Right lobe of liver (tissue), 6 donors: ENCODE measurements around the gene FREY1. TPM values are rescaled to one million over a fixed set of nuclear protein-coding genes. Genes with fewer than 3 reads are reported as not detected.

Experiments used
- ATAC-seq, 4 donors: fragments of 200-7000 bp; cut with Tn5 transposase; one replicate each; pipeline ENCODE4 v1.9.1; 2020; ENCODE audit warnings: mild to moderate bottlenecking in 4 of 4, moderate library complexity in 4 of 4
- DNase-seq, 3 donors: peaks; one replicate each; pipeline ENCODE4 v3.0.0-alpha.2; 2020
- H3K27ac ChIP-seq, 3 donors: fragments of 200-600 bp; one replicate each; pipeline ENCODE4 v1.8.0; 2022
- H3K27me3 ChIP-seq, 2 donors: fragments of 200-600 bp; one replicate each; pipeline ENCODE4 v1.8.0; 2022
- H3K36me3 ChIP-seq, 4 donors: fragments of 200-600 bp; sonication (generic) in 1 of 4; one replicate each; pipeline versions ENCODE4 v1.5.1 to v1.8.0; 2017 to 2022; ENCODE audit warnings: control low read depth in 1 of 4
- H3K4me1 ChIP-seq, 4 donors: fragments of 200-600 bp; sonication (generic) in 1 of 4; one replicate each; pipeline versions ENCODE4 v1.5.1 to v1.8.0; 2017 to 2022; ENCODE audit warnings: control low read depth in 1 of 4
- H3K4me3 ChIP-seq, 3 donors: fragments of 200-600 bp; one replicate each; pipeline ENCODE4 v1.8.0; 2022
- H3K9me3 ChIP-seq, 4 donors: fragments of 200-600 bp; sonication (generic) in 1 of 4; one replicate each; pipeline versions ENCODE4 v1.5.1 to v1.8.0; 2017 to 2022; ENCODE audit warnings: control low read depth in 1 of 4
- CTCF ChIP-seq, 4 donors: fragments of 200-600 bp in 3 of 4; fragments of 450-650 bp in 1 of 4; IDR thresholded peaks; one replicate each; pipeline versions ENCODE4 v1.5.1 to v1.8.0; 2016 to 2022; ENCODE audit warnings: antibody characterized with exemption in 4 of 4, mild to moderate bottlenecking in 2 of 4
- POLR2A ChIP-seq: fragments of 450-650 bp; IDR thresholded peaks from one replicate; pipeline ENCODE4 v1.6.1; 2017; ENCODE audit warnings: antibody characterized with exemption, mild to moderate bottlenecking
- WGBS: methylation state at CpG from one replicate; pipeline ENCODE4 v1.1.6; 2018; ENCODE audit warnings: low coverage, low lambda C conversion rate; ENCODE audit not compliant: insufficient coverage; ENCODE audit errors: missing lambda C conversion rate; 5-methylcytosine and 5-hydroxymethylcytosine counted together
- intact Hi-C, 2 donors: fragments of 100-400 bp; cut with DNase I; formaldehyde crosslinking; loops; one replicate each; pipeline versions ENCODE4 v1.11.2 to v1.14.1; 2022
- total RNA-seq, 6 experiments: library from RNA; depleted of rRNA in 2 of 6; stranded (reverse); fragments of >200 nt in 2 of 6; fragmentation: NEBNext Ultra II Directional in 3 of 6; extraction: Animal tissue kit (Norgen Biotek cat#: 25700) in 3 of 6; gene quantifications; one replicate each; pipeline versions ENCODE4 v1.1.0 to v1.2.4, GENCODE V29; 2016 to 2023
- donor health status: DM: no; HTN: yes; CAD: no.
- donor health status: DM: no; HTN: no; CAD: no.
- donor health status: DM: no; HTN: no; CAD: no.
- donor health status: DM: no; HTN: yes; CAD: no.
- donor health status: DM: no; HTN: yes; CAD: no.

The FREY1 gene
- total RNA-seq, 6 experiments from 2014 or later, result 0.40 to 0.90 (median 0.42) TPM; not detected in 3

DNA sequence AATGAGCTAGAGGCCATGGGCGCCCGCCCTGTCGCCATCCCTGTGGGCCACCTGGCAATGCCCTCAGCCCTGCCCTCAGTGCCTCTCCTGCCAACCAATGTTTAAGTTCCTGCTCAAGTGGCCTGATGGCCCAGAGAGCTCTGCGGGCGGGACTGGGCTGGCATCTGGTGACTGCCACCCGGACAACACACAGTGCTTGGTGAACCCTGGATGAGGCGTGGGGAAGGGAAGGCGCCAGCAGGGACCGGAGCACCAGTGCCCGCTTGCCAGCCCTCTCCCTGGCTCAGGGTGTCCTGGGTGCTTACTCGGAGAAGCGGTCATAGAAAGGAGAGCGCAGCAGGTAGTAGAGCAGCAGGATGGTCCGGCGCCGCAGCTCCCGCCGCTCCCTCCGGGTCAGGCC is 6.4 kb upstream of the FREY1 start:
- no peaks in the 10 kb centered on the region for H3K27me3 ChIP-seq
- peaks cover 0 to 45% (median 19%) of the 10 kb centered on the region in 4 donors for H3K4me1 ChIP-seq
- peak; percentile 55 to 72 (median 58) for ATAC-seq
- no peaks in the 10 kb centered on the region for H3K9me3 ChIP-seq
- H3K4me3 ChIP-seq, result peak overlapping the region in 2 of 3 donors; percentile 1 to 47
- H3K27ac ChIP-seq, result peak overlapping the region; percentile 36 to 89 (median 51)
- 80% methylated on average over 1 of the region's 19 CpGs for WGBS
- no peak for TF ChIP-seq POLR2A
- TF ChIP-seq CTCF (IDR thresholded peaks at IDR 0.05), result no peak
- peaks cover 0 to 56% (median 13%) of the 10 kb centered on the region in 4 donors for H3K36me3 ChIP-seq
- intact Hi-C loops, result no loop called here
- DNase-seq, result peak; percentile 75 to 93 (median 90)

DNA sequence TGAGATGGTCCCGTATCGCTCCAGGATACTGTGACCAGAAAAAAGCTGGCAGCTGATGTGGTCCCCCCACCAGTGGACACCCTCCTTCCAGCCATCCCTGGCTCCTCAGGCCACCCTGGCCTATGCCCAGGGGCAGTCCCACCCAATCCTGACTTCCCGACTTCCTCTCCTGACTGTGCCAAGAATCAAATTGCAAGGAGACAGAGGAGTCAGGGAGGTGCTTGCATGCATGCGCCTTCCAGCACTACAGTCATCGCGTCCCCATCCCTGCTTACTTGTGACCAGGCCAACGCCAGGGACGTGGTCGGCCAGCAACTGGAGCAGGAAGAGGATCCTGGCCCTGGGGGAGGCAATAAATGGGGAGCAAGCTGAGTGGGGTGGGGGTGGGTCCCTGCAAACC is 3.6 kb upstream of the FREY1 start:
- 62% methylated on average over 6 of the region's 9 CpGs for WGBS
- TF ChIP-seq CTCF (IDR thresholded peaks at IDR 0.05), result no peak
- TF ChIP-seq POLR2A, result no peak
- no peaks in the 10 kb centered on the region for H3K9me3 ChIP-seq
- DNase-seq, result no peak
- no peak for ATAC-seq
- no peak overlapping the region for H3K27ac ChIP-seq
- H3K27me3 ChIP-seq, result no peaks in the 10 kb centered on the region
- intact Hi-C loops, result no loop called here
- H3K36me3 ChIP-seq, result peaks cover 0 to 56% (median 13%) of the 10 kb centered on the region in 4 donors
- no peak overlapping the region for H3K4me3 ChIP-seq
- H3K4me1 ChIP-seq, result peaks cover 0 to 32% (median 13%) of the 10 kb centered on the region in 4 donors

DNA sequence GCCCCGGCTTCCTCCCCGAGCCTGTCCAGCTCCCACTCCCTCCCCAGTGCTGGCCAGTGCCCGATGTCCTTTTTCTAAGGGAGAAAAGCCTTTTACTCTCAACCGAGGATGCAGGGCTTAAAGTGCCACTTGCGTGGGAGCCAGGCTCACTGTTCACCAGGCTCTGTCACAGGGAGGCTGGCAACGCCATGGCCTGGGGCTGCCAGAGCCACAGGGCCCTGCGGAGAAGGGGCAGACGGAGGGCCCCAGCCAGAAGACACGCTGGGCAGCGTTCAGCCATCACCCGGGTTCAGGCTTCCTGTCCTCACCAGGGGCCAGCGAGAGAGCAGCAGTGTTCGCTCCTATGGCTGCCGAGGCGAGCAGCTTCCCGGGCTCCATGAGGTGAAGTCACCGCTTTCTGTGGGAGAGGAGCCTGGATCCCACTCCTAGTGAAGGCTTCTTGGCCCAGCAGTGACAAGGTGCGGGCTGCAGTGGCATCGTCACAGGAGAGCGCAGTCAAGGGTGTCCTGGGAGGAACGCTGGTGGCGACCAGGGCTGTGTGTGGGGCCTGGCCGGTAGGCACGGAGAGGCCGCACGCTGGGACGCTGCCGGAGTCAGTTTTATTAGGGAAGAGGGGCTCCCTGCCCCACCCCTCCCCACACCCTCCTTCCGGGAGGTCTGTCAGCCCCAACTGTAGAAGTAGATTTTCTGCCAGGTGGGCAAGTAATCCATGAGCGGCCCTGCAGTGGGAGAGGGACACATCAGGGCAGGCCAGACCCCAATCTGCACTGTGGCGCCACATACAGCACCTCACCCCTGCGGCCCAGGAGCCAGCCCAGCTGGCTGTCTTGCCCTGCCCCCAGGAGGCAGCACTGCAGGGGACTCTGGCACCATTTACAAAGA is 2.8 kb upstream of the FREY1 start:
- H3K36me3 ChIP-seq, result peaks cover 0 to 49% (median 13%) of the 10 kb centered on the region in 4 donors
- no peak overlapping the region for H3K27ac ChIP-seq
- peaks cover 0 to 29% (median 13%) of the 10 kb centered on the region in 4 donors for H3K4me1 ChIP-seq
- no peaks in the 10 kb centered on the region for H3K9me3 ChIP-seq
- TF ChIP-seq POLR2A (no peak), CTCF (IDR thresholded peaks at IDR 0.05) (no peak)
- H3K4me3 ChIP-seq, result no peak overlapping the region
- H3K27me3 ChIP-seq, result no peaks in the 10 kb centered on the region
- intact Hi-C loops, result no loop called here
- no peak for DNase-seq
- WGBS, result no CpG with 5 or more reads among the region's 32 CpGs
- no peak for ATAC-seq

DNA sequence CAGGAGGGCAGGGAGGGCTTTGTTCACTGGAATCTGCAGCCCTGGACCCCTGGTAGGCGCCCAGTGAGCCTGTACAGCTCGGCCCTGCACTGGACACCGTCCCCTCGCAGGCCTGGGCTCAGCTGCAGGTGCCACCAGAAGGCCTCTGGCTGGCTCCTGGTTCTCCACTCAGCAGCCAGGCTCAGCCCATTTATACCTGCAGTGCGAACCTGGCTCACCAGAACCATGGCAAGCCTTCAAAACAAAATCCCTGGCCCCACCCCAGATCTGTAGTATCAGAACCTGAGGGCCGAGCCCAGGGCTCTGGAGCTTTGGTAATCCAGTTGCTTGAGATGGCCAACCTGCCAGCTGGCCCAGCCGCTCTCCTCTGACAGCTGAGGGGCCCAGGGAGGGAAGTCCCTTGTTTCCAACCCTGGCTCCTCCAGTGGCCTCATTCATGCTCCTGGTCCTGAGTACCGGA is 870 bp upstream of the FREY1 start:
- no peak for DNase-seq
- Histone ChIP-seq H3K4me1 (peaks cover 0 to 12% (median 6%) of the 10 kb centered on the region in 4 donors), H3K27ac (no peak overlapping the region), H3K27me3 (no peaks in the 10 kb centered on the region), H3K4me3 (no peak overlapping the region), H3K36me3 (peaks cover 0 to 31% (median 11%) of the 10 kb centered on the region in 4 donors), H3K9me3 (no peaks in the 10 kb centered on the region)
- ATAC-seq, result peak in 1 of 4 donors; percentile 5
- intact Hi-C loops, result no loop called here
- TF ChIP-seq POLR2A, result no peak
- TF ChIP-seq CTCF (IDR thresholded peaks at IDR 0.05), result no peak
- WGBS, result no CpG with 5 or more reads among the region's 8 CpGs
